ENCODE data around the gene PBOV1. TPM values are rescaled to one million over a fixed set of nuclear protein-coding genes. Genes with fewer than 3 reads are reported as not detected.

PBOV1 gene
- total RNA-seq, 5 donors from 2014 or later (not counting 1 experiment from before 2014, with no cell fraction given) = not detected

DNA sequence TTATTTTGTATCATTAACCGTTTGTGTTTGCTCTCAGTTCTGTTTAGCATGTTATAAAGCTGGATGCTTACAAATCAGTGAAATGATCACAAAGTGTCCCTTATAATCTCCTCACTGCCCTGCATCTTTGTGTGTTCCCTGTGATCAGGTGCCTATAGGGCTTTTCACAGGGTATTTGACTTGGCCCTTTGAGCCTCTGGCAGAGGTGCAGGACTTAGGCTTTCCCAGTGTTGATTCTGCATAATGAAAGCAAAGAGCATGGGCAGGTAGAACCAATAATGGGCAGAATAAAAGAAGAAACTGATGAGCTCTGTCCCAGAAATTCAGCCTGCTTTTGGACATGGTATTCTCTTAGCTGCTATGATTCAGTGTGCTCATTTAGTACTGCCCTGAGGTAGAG lies 16.9 kb upstream of the PBOV1 start:
- ChIA-PET POLR2A (no interaction called here), CTCF (interaction anchor here (0.6 kb wide), 2 partner anchors 30 to 200 kb away, joined by 4 to 5 read pairs; no protein-coding TSS in a partner anchor)
- ATAC-seq (replicated peaks in 1 of 4) (no peak), DNase-seq (no peak)
- Histone ChIP-seq H3K9me3 (no peaks in the 10 kb centered on the region), H3K4me3 (ENCODE audit: control insufficient read depth in 1 of 2, extremely low read depth in 1 of 2, low read length in 1 of 2) (no peak overlapping the region), H3K4me1 (ENCODE audit: control insufficient read depth in 1 of 2, extremely low read depth in 1 of 2, insufficient read depth in 2 of 2, low read length in 2 of 2) (no peaks in the 10 kb centered on the region), H3K27me3 (replicated peaks in 1 of 2; ENCODE audit: control insufficient read depth in 2 of 2, extremely low read depth in 1 of 2, insufficient read depth in 2 of 2, low read length in 1 of 2) (peaks cover 0 to 4% of the 10 kb centered on the region in 2 experiments), H3K36me3 (ENCODE audit: control insufficient read depth in 2 of 2, extremely low read depth in 1 of 2, insufficient read depth in 1 of 2, low read length in 1 of 2) (no peaks in the 10 kb centered on the region), H3K27ac (ENCODE audit: low read length) (no peak overlapping the region)
- no peak overlapping the region for H3K4me3 Mint-ChIP-seq
- H3K9me3 Mint-ChIP-seq = no peaks in the 10 kb centered on the region
- no peaks in the 10 kb centered on the region for H3K36me3 Mint-ChIP-seq
- WGBS (ENCODE audit: insufficient coverage) = no CpG with 5 or more reads among the region's 1 CpG
- H3K4me1 Mint-ChIP-seq = no peaks in the 10 kb centered on the region
- no peak overlapping the region for H3K27ac Mint-ChIP-seq
- peaks cover 6 to 7% of the 10 kb centered on the region in 2 donors for H3K27me3 Mint-ChIP-seq

DNA sequence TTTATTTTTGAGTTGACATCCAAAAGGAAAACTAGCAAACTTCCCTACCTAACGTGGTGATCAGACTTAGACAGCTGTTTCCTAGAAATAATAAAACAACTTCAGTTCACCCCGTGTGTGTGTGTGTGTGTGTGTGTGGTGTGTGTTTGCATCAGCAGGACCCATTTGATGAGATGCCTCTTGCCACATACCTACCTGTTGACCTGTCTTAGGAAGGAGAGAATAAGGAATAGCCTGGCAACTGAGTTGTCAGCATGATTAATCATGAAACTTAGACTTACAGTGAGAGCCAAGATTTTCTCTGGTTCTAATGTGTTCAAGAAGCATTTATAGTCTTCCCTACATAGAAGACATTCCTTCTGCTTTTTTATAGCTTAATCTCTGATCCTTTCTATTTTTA lies 16.1 kb upstream of the PBOV1 start:
- no peaks in the 10 kb centered on the region for H3K9me3 Mint-ChIP-seq
- ChIA-PET CTCF (no interaction called here), POLR2A (no interaction called here)
- no peaks in the 10 kb centered on the region for H3K36me3 Mint-ChIP-seq
- Histone ChIP-seq H3K4me1 (ENCODE audit: control insufficient read depth in 1 of 2, extremely low read depth in 1 of 2, insufficient read depth in 2 of 2, low read length in 2 of 2) (no peaks in the 10 kb centered on the region), H3K9me3 (no peaks in the 10 kb centered on the region), H3K36me3 (ENCODE audit: control insufficient read depth in 2 of 2, extremely low read depth in 1 of 2, insufficient read depth in 1 of 2, low read length in 1 of 2) (no peaks in the 10 kb centered on the region), H3K4me3 (ENCODE audit: control insufficient read depth in 1 of 2, extremely low read depth in 1 of 2, low read length in 1 of 2) (no peak overlapping the region), H3K27me3 (replicated peaks in 1 of 2; ENCODE audit: control insufficient read depth in 2 of 2, extremely low read depth in 1 of 2, insufficient read depth in 2 of 2, low read length in 1 of 2) (peaks cover 0 to 4% of the 10 kb centered on the region in 2 experiments), H3K27ac (ENCODE audit: low read length) (no peak overlapping the region)
- no peaks in the 10 kb centered on the region for H3K4me1 Mint-ChIP-seq
- H3K4me3 Mint-ChIP-seq = no peak overlapping the region
- WGBS (ENCODE audit: insufficient coverage) = no CpG with 5 or more reads among the region's 2 CpGs
- no peak for ATAC-seq (replicated peaks in 1 of 4)
- no peak overlapping the region for H3K27ac Mint-ChIP-seq
- no peak for DNase-seq
- peaks cover 6 to 7% of the 10 kb centered on the region in 2 donors for H3K27me3 Mint-ChIP-seq

DNA sequence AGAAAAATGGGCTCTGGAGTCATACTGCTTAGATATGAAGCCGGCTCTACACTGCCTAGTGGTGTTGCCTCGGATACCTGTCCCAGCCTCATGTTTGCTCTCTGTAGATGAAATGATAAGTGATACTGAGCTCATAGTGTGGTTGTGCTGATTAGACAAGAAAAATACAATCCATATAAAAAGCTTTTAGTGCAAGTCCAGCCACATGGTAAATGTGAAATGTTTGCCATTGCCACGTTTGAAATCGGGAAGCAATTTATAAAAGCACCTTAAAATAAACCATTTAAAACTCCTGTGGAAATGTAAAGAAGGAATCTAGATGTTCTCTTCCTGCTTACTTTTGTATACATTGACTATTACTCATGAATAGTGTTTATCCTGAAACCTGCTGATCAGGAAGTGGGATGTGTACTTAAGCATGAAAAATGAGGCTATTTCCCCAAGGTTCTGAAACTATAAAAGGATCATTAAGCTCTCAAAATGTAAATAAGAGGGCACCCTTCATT lies 13.1 kb upstream of the PBOV1 start:
- Mint-ChIP-seq H3K27me3 (peaks cover 9 to 12% of the 10 kb centered on the region in 2 donors), H3K4me1 (no peaks in the 10 kb centered on the region), H3K9me3 (no peaks in the 10 kb centered on the region), H3K4me3 (no peak overlapping the region), H3K36me3 (no peaks in the 10 kb centered on the region), H3K27ac (no peak overlapping the region)
- DNase-seq (no peak), ATAC-seq (replicated peaks in 1 of 4) (no peak)
- Histone ChIP-seq H3K36me3 (ENCODE audit: control insufficient read depth in 2 of 2, extremely low read depth in 1 of 2, insufficient read depth in 1 of 2, low read length in 1 of 2) (no peaks in the 10 kb centered on the region), H3K4me1 (ENCODE audit: control insufficient read depth in 1 of 2, extremely low read depth in 1 of 2, insufficient read depth in 2 of 2, low read length in 2 of 2) (no peaks in the 10 kb centered on the region), H3K4me3 (ENCODE audit: control insufficient read depth in 1 of 2, extremely low read depth in 1 of 2, low read length in 1 of 2) (no peak overlapping the region), H3K27ac (ENCODE audit: low read length) (no peak overlapping the region), H3K9me3 (no peaks in the 10 kb centered on the region), H3K27me3 (replicated peaks in 1 of 2; ENCODE audit: control insufficient read depth in 2 of 2, extremely low read depth in 1 of 2, insufficient read depth in 2 of 2, low read length in 1 of 2) (peaks cover 0 to 2% of the 10 kb centered on the region in 2 experiments)
- ChIA-PET POLR2A (no interaction called here), CTCF (no interaction called here)
- no CpG with 5 or more reads among the region's 4 CpGs for WGBS (ENCODE audit: insufficient coverage)

DNA sequence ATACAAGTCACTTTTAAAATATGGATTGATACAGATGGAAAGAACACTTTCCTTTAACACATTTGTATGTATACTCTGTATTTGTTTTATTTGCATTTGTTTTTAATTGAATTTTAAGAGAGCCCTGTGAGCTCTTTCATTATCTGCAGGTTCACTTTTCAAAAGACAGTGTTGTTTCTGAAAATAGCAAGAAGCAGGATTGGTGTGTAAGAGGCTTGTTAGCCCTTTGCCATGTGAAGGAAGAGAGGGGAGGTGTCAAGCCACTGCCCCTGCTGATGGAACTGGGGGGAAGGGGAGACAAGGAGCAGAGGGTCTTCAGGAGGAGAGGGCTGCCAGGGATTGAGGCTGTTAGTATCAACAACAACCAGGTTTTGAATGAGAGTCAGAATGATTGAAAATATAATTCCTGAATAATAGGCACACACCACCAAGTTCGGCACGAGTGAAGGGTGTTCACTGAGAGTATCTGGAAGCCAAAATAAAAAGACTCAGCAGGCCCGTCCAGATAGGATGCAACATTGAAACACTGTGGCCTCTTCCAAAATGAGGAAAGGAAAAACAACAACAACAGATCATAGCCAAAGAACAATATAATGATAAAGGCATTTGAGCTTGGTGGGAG lies 12.6 kb upstream of the PBOV1 start:
- Histone ChIP-seq H3K36me3 (ENCODE audit: control insufficient read depth in 2 of 2, extremely low read depth in 1 of 2, insufficient read depth in 1 of 2, low read length in 1 of 2) (no peaks in the 10 kb centered on the region), H3K4me3 (ENCODE audit: control insufficient read depth in 1 of 2, extremely low read depth in 1 of 2, low read length in 1 of 2) (no peak overlapping the region), H3K9me3 (no peaks in the 10 kb centered on the region), H3K4me1 (ENCODE audit: control insufficient read depth in 1 of 2, extremely low read depth in 1 of 2, insufficient read depth in 2 of 2, low read length in 2 of 2) (no peaks in the 10 kb centered on the region), H3K27me3 (replicated peaks in 1 of 2; ENCODE audit: control insufficient read depth in 2 of 2, extremely low read depth in 1 of 2, insufficient read depth in 2 of 2, low read length in 1 of 2) (no peaks in the 10 kb centered on the region), H3K27ac (ENCODE audit: low read length) (no peak overlapping the region)
- no peak for DNase-seq
- H3K36me3 Mint-ChIP-seq = no peaks in the 10 kb centered on the region
- H3K9me3 Mint-ChIP-seq = no peaks in the 10 kb centered on the region
- no peak overlapping the region for H3K27ac Mint-ChIP-seq
- no peak overlapping the region for H3K4me3 Mint-ChIP-seq
- no peak for ATAC-seq (replicated peaks in 1 of 4)
- CTCF ChIA-PET = no interaction called here
- POLR2A ChIA-PET = no interaction called here
- peaks cover 9 to 12% of the 10 kb centered on the region in 2 donors for H3K27me3 Mint-ChIP-seq
- no peaks in the 10 kb centered on the region for H3K4me1 Mint-ChIP-seq
- WGBS (ENCODE audit: insufficient coverage) = no CpG with 5 or more reads among the region's 3 CpGs

DNA sequence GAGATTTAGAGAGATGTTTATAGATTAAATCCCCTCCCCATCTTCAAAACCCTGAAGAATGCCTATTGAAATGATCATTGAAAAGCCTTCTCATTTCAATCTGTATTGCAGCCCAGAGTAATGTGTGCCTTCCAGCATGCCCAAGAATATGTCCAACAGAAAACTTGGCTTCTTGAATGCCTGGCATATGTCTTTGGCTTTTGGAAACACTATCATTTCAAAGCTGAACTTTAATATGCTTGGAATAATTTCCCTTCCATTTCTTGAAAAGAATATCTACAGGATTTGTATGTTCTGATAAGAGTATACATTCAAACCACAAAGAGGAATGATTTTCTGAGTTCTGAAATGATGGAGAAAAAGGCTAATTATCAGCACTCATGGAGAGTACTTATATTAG lies 11.9 kb upstream of the PBOV1 start:
- peaks cover 9 to 10% of the 10 kb centered on the region in 2 donors for H3K27me3 Mint-ChIP-seq
- Histone ChIP-seq H3K4me3 (ENCODE audit: control insufficient read depth in 1 of 2, extremely low read depth in 1 of 2, low read length in 1 of 2) (no peak overlapping the region), H3K9me3 (no peaks in the 10 kb centered on the region), H3K4me1 (ENCODE audit: control insufficient read depth in 1 of 2, extremely low read depth in 1 of 2, insufficient read depth in 2 of 2, low read length in 2 of 2) (no peaks in the 10 kb centered on the region), H3K27me3 (replicated peaks in 1 of 2; ENCODE audit: control insufficient read depth in 2 of 2, extremely low read depth in 1 of 2, insufficient read depth in 2 of 2, low read length in 1 of 2) (no peaks in the 10 kb centered on the region), H3K36me3 (ENCODE audit: control insufficient read depth in 2 of 2, extremely low read depth in 1 of 2, insufficient read depth in 1 of 2, low read length in 1 of 2) (no peaks in the 10 kb centered on the region), H3K27ac (ENCODE audit: low read length) (no peak overlapping the region)
- no peak overlapping the region for H3K4me3 Mint-ChIP-seq
- H3K9me3 Mint-ChIP-seq = no peaks in the 10 kb centered on the region
- H3K36me3 Mint-ChIP-seq = no peaks in the 10 kb centered on the region
- no peak for ATAC-seq (replicated peaks in 1 of 4)
- no peak for DNase-seq
- no peaks in the 10 kb centered on the region for H3K4me1 Mint-ChIP-seq
- POLR2A ChIA-PET = no interaction called here
- no peak overlapping the region for H3K27ac Mint-ChIP-seq
- CTCF ChIA-PET = no interaction called here

DNA sequence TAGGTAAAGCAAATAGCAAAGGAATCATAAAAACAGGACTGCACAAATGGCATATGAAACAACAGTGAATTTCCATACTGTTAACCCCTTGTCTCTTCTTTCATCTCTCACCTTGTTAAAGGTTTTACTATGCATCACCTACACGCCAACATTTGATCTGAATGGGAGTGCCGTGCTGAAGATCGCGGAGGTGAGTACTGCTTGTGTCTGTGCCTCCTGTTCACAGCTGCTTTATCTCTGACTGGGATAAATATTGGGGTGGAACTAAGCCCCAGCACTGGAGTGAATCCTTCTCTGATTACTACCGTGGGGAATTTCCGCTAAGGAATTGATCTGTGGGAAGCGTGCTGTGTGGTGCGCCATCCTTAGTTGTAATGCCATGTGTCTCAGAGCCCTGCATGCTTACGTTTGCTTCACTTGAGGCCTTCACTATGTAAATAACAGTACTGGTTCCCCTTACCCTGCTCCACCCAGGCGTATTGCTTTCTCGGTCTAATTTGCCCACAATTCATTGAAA lies 11.4 kb upstream of the PBOV1 start:
- DNase-seq (no peak), ATAC-seq (replicated peaks in 1 of 4) (no peak)
- Mint-ChIP-seq H3K4me3 (no peak overlapping the region), H3K9me3 (no peaks in the 10 kb centered on the region), H3K27ac (no peak overlapping the region), H3K4me1 (no peaks in the 10 kb centered on the region), H3K36me3 (no peaks in the 10 kb centered on the region), H3K27me3 (peaks cover 6 to 9% of the 10 kb centered on the region in 2 donors)
- Histone ChIP-seq H3K27me3 (replicated peaks in 1 of 2; ENCODE audit: control insufficient read depth in 2 of 2, extremely low read depth in 1 of 2, insufficient read depth in 2 of 2, low read length in 1 of 2) (no peaks in the 10 kb centered on the region), H3K36me3 (ENCODE audit: control insufficient read depth in 2 of 2, extremely low read depth in 1 of 2, insufficient read depth in 1 of 2, low read length in 1 of 2) (no peaks in the 10 kb centered on the region), H3K4me3 (ENCODE audit: control insufficient read depth in 1 of 2, extremely low read depth in 1 of 2, low read length in 1 of 2) (no peak overlapping the region), H3K9me3 (no peaks in the 10 kb centered on the region), H3K4me1 (ENCODE audit: control insufficient read depth in 1 of 2, extremely low read depth in 1 of 2, insufficient read depth in 2 of 2, low read length in 2 of 2) (no peaks in the 10 kb centered on the region), H3K27ac (ENCODE audit: low read length) (no peak overlapping the region)
- WGBS (ENCODE audit: insufficient coverage) = 88% methylated on average over 5 of the region's 11 CpGs
- ChIA-PET CTCF (no interaction called here), POLR2A (no interaction called here)

DNA sequence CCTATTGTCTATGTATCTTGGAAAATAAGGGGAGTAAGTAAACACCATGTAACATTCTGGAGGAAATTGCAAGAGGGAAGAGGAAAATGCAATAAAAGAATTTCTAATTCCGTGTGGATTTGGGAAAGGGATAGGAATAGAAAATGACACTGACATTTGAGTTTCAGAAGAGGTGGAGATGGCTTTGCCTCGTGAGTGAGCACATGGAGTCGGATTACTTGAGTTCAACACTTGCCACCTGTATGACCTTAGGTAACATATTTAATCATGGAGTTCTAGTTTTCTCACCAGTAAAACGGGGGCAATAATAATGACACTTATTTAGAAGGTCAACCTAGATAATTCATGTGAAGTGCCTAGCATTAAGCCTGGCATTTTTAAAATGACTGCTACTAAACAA lies 10.8 kb upstream of the PBOV1 start:
- Histone ChIP-seq H3K27ac (ENCODE audit: low read length) (no peak overlapping the region), H3K27me3 (replicated peaks in 1 of 2; ENCODE audit: control insufficient read depth in 2 of 2, extremely low read depth in 1 of 2, insufficient read depth in 2 of 2, low read length in 1 of 2) (no peaks in the 10 kb centered on the region), H3K4me3 (ENCODE audit: control insufficient read depth in 1 of 2, extremely low read depth in 1 of 2, low read length in 1 of 2) (no peak overlapping the region), H3K9me3 (no peaks in the 10 kb centered on the region), H3K36me3 (ENCODE audit: control insufficient read depth in 2 of 2, extremely low read depth in 1 of 2, insufficient read depth in 1 of 2, low read length in 1 of 2) (no peaks in the 10 kb centered on the region), H3K4me1 (ENCODE audit: control insufficient read depth in 1 of 2, extremely low read depth in 1 of 2, insufficient read depth in 2 of 2, low read length in 2 of 2) (no peaks in the 10 kb centered on the region)
- no peak for ATAC-seq (replicated peaks in 1 of 4)
- no peak overlapping the region for H3K4me3 Mint-ChIP-seq
- H3K27me3 Mint-ChIP-seq = peaks cover 9% of the 10 kb centered on the region in 2 donors
- POLR2A ChIA-PET = no interaction called here
- no peaks in the 10 kb centered on the region for H3K4me1 Mint-ChIP-seq
- no peaks in the 10 kb centered on the region for H3K36me3 Mint-ChIP-seq
- H3K9me3 Mint-ChIP-seq = no peaks in the 10 kb centered on the region
- no peak for DNase-seq
- no peak overlapping the region for H3K27ac Mint-ChIP-seq
- 100% methylated on average over 1 of the region's 4 CpGs for WGBS (ENCODE audit: insufficient coverage)
- CTCF ChIA-PET = no interaction called here
